IMR-90 (cell line): ENCODE measurements around the gene KIAA0319L. TPM values are rescaled to one million over a fixed set of nuclear protein-coding genes. Genes with fewer than 3 reads are reported as not detected.

ENCODE experiments used
- ATAC-seq: fragments of 200-7000 bp; cut with Tn5 transposase; 2 replicates; pipeline ENCODE4 v1.9.1; 2020; ENCODE audit warnings: low read depth, mild to moderate bottlenecking, moderate library complexity
- BruUV-seq: library from RNA; stranded (reverse); fragments of 400-500 nt; replicated peaks from 2 replicates; lab custom pipeline; 2021; lab: Mats Ljungman, UMichigan
- CTCF ChIA-PET: fragments of 300-600 bp; formaldehyde crosslinking; extraction: SDS; loops from one replicate; lab custom pipeline; 2021; ENCODE audit warnings: antibody characterized with exemption; lab: Yijun Ruan, JAX
- POLR2A ChIA-PET: fragments of 300-600 bp; sonication (Branson Sonifier 250); formaldehyde crosslinking; loops from one replicate; lab custom pipeline; 2022; ENCODE audit warnings: antibody characterized with exemption; ENCODE audit not compliant: unreplicated experiment; lab: Charles Lee
- DNase-seq: peaks from one replicate; pipeline ENCODE4 v3.0.0; 2013
- H2AFZ ChIP-seq: replicated peaks from 2 replicates; pipeline ENCODE3; 2013; ENCODE audit warnings: low read length, mild to moderate bottlenecking; ENCODE audit not compliant: poor library complexity
- H2AK5ac ChIP-seq: 2 replicates; pipeline ENCODE4 v1.6.1; 2013; ENCODE audit warnings: low read depth, low read length, inconsistent platforms
- H2AK9ac ChIP-seq: replicated peaks from 2 replicates; pipeline ENCODE3; 2013; ENCODE audit warnings: mild to moderate bottlenecking, low read depth, low read length, moderate library complexity; ENCODE audit not compliant: poor library complexity
- H2BK120ac ChIP-seq: 2 replicates; pipeline ENCODE4 v1.6.1; 2013; ENCODE audit warnings: low read depth, low read length, inconsistent platforms
- H2BK15ac ChIP-seq: 3 replicates; pipeline ENCODE4 v1.6.1; 2013; ENCODE audit warnings: low read depth, low read length, inconsistent platforms
- H2BK20ac ChIP-seq: 2 replicates; pipeline ENCODE4 v1.6.1; 2013; ENCODE audit warnings: low read depth, mild to moderate bottlenecking, inconsistent platforms, low read length, moderate library complexity
- H2BK5ac ChIP-seq: 2 replicates; pipeline ENCODE4 v1.6.1; 2013; ENCODE audit warnings: mild to moderate bottlenecking, low read depth, low read length, inconsistent platforms; ENCODE audit not compliant: poor library complexity, severe bottlenecking
- H3K14ac ChIP-seq: replicated peaks from 2 replicates; pipeline ENCODE4 v1.6.1; 2013; ENCODE audit warnings: low read depth, low read length, inconsistent platforms
- H3K18ac ChIP-seq: 2 replicates; pipeline ENCODE4 v1.6.1; 2013; ENCODE audit warnings: low read depth, low read length, control low read depth
- H3K23ac ChIP-seq: 2 replicates; pipeline ENCODE4 v1.6.1; 2013; ENCODE audit warnings: low read depth, low read length, inconsistent platforms
- H3K27ac ChIP-seq: 2 replicates; pipeline ENCODE4 v1.5.1; 2013; ENCODE audit warnings: mild to moderate bottlenecking, control low read depth, low read length; ENCODE audit not compliant: insufficient read depth
- H3K27me3 ChIP-seq: 2 replicates; pipeline ENCODE4 v1.6.1; 2013; ENCODE audit warnings: low read length; ENCODE audit not compliant: control insufficient read depth, insufficient read depth
- H3K36me3 ChIP-seq: 2 replicates; pipeline ENCODE4 v1.6.1; 2013; ENCODE audit warnings: low read length, mixed read lengths; ENCODE audit not compliant: control insufficient read depth, insufficient read depth
- H3K4ac ChIP-seq: 2 replicates; pipeline ENCODE4 v1.6.1; 2013; ENCODE audit warnings: low read depth, low read length, inconsistent platforms
- H3K4me1 ChIP-seq: 2 replicates; pipeline ENCODE4 v1.6.1; 2013; ENCODE audit warnings: low read length, mixed read lengths; ENCODE audit not compliant: control insufficient read depth, insufficient read depth
- H3K4me2 ChIP-seq: 2 replicates; pipeline ENCODE4 v1.6.1; 2013; ENCODE audit warnings: low read depth, mild to moderate bottlenecking, control low read depth, low read length, moderate library complexity
- H3K4me3 ChIP-seq: 2 replicates; pipeline ENCODE4 v1.5.1; 2013; ENCODE audit warnings: low read depth, mild to moderate bottlenecking, control low read depth, low read length, moderate library complexity; ENCODE audit not compliant: insufficient read depth
- H3K56ac ChIP-seq: 2 replicates; pipeline ENCODE4 v1.6.1; 2013; ENCODE audit warnings: low read length, inconsistent platforms; ENCODE audit not compliant: insufficient read depth; ENCODE audit errors: extremely low read depth
- H3K79me1 ChIP-seq, 2 experiments: 2 replicates each; pipeline ENCODE4 v1.6.1; 2013; ENCODE audit warnings: low read length in 2 of 2, inconsistent platforms in 1 of 2, low read depth in 1 of 2
- H3K9ac ChIP-seq: 2 replicates; pipeline ENCODE4 v1.6.1; 2013; ENCODE audit warnings: low read depth, low read length, control low read depth
- H3K9me1 ChIP-seq: 2 replicates; pipeline ENCODE4 v1.6.1; 2013; ENCODE audit warnings: low read length, inconsistent platforms; ENCODE audit not compliant: insufficient read depth
- H3K9me3 ChIP-seq: 2 replicates; pipeline ENCODE4 v1.6.1; 2013; ENCODE audit warnings: low read length; ENCODE audit not compliant: control insufficient read depth, insufficient read depth
- H4K20me1 ChIP-seq: 2 replicates; pipeline ENCODE4 v1.6.1; 2013; ENCODE audit warnings: low read length, inconsistent platforms; ENCODE audit not compliant: insufficient read depth
- H4K5ac ChIP-seq: 2 replicates; pipeline ENCODE4 v1.6.1; 2013; ENCODE audit warnings: mild to moderate bottlenecking, low read depth, low read length, control low read depth
- H4K8ac ChIP-seq, 2 experiments: 2 replicates each; pipeline ENCODE4 v1.6.1; 2013; ENCODE audit warnings: low read depth in 2 of 2, low read length in 2 of 2, control low read depth in 1 of 2, inconsistent platforms in 1 of 2
- H4K91ac ChIP-seq: 2 replicates; pipeline ENCODE4 v1.6.1; 2013; ENCODE audit warnings: low read depth, low read length, inconsistent platforms; ENCODE audit not compliant: insufficient read depth
- CTCF ChIP-seq: conservative IDR thresholded peaks from 2 replicates; pipeline ENCODE4 v1.5.1; 2012; ENCODE audit warnings: mild to moderate bottlenecking, low read depth, low read length, improper control_type of control experiment
- MAFK ChIP-seq: IDR thresholded peaks from 2 replicates; pipeline ENCODE4 v1.6.1; 2012; ENCODE audit warnings: low read depth, low read length, improper control_type of control experiment
- MXI1 ChIP-seq: IDR thresholded peaks from 2 replicates; pipeline ENCODE4 v1.6.1; 2012; ENCODE audit warnings: low read depth, mild to moderate bottlenecking, low read length, moderate library complexity, borderline replicate concordance
- POLR2A ChIP-seq: IDR thresholded peaks from 2 replicates; pipeline ENCODE4 v1.6.1; 2012; ENCODE audit warnings: mild to moderate bottlenecking, low read depth, low read length
- USF2 ChIP-seq: fragments of 150-350 bp; IDR thresholded peaks from 2 replicates; pipeline ENCODE4 v1.6.1; 2017; ENCODE audit warnings: mild to moderate bottlenecking, antibody characterized with exemption, low read length, low read depth
- WGBS, 2 experiments: methylation state at CpG; one replicate each; pipeline versions ENCODE4 v1.1.5 to v1.1.7; 2013; ENCODE audit warnings: missing lambda C conversion rate in 2 of 2; ENCODE audit not compliant: insufficient read length in 1 of 2; ENCODE audit errors: extremely low coverage in 2 of 2; 5-methylcytosine and 5-hydroxymethylcytosine counted together
- dilution Hi-C: fragments of 300-500 bp; cut with HindIII; formaldehyde crosslinking; loops from one replicate; pipeline ENCODE4 v1.14.3; 2018; ENCODE audit warnings: low sequenced_read_pairs; ENCODE audit not compliant: unreplicated experiment
- in situ Hi-C: fragments of 300-500 bp; cut with MboI; formaldehyde crosslinking; loops from 3 replicates; pipeline ENCODE4 v1.14.3; 2019; ENCODE audit warnings: low sequenced_read_pairs, inconsistent platforms, mixed read lengths
- intact Hi-C: fragments of 100-400 bp; cut with micrococcal nuclease; formaldehyde crosslinking; loops from 2 replicates; pipeline ENCODE4 v1.10.0; 2022
- polyA plus RNA-seq, 3 experiments: library from polyadenylated mRNA; depleted of rRNA; stranded (reverse); fragments of >200 nt; gene quantifications; 2 replicates each; pipeline ENCODE4 v1.2.3, GENCODE V29; 2012; ENCODE audit warnings: low replicate concordance in 1 of 3
- total RNA-seq: library from RNA; depleted of rRNA; stranded (reverse); fragments of >200 nt; gene quantifications from 2 replicates; pipeline ENCODE4 v1.2.3, GENCODE V29; 2012

KIAA0319L gene
- total and polyA plus RNA-seq, 2 of the 4 experiments (the other 2 are of a cell fraction) = 38.0 to 49.8 TPM

GRCh38 chr1:35533586-35533985, 23.6 kb downstream of the KIAA0319L start:
- H3K9ac ChIP-seq = no peak overlapping the region
- intact Hi-C loops = loop anchor here (2.0 kb wide), 1 partner anchor 21 kb away; no protein-coding TSS in a partner anchor
- no peak overlapping the region for H3K4ac ChIP-seq
- H2AK5ac ChIP-seq = no peak overlapping the region
- no TSS peak for BruUV-seq
- no peak overlapping the region for H3K4me3 ChIP-seq
- no peak overlapping the region for H4K8ac ChIP-seq
- H2BK15ac ChIP-seq = no peak overlapping the region
- no peak for TF ChIP-seq POLR2A
- no peak for TF ChIP-seq MAFK
- no peak for TF ChIP-seq CTCF
- no peak for TF ChIP-seq USF2
- no peak for TF ChIP-seq MXI1
- ATAC-seq (no peak), DNase-seq (no peak)
- no peak overlapping the region for H3K4me2 ChIP-seq
- no peak overlapping the region for H2BK20ac ChIP-seq
- no peak overlapping the region for H2AK9ac ChIP-seq
- H3K36me3 ChIP-seq = peaks cover 11% of the 10 kb centered on the region; the same call in 1 of the 2 replicates
- no peak overlapping the region for H3K18ac ChIP-seq
- in situ Hi-C loops = no loop called here
- POLR2A ChIA-PET = no interaction called here
- no peak overlapping the region for H2AFZ ChIP-seq
- CTCF ChIA-PET = no interaction called here
- H2BK5ac ChIP-seq = no peak overlapping the region
- H3K14ac ChIP-seq = no peak overlapping the region
- no peak overlapping the region for H4K91ac ChIP-seq
- H3K56ac ChIP-seq = no peak overlapping the region
- no peak overlapping the region for H2BK120ac ChIP-seq
- peaks cover 26 to 48% of the 10 kb centered on the region in 2 experiments for H3K79me1 ChIP-seq
- H3K9me1 ChIP-seq = no peaks in the 10 kb centered on the region
- no CpG with 5 or more reads among the region's 1 CpG for WGBS, 2 experiments
- H3K27ac ChIP-seq = no peak overlapping the region
- peaks cover 3% of the 10 kb centered on the region; the same call in 1 of the 2 replicates for H3K9me3 ChIP-seq
- dilution Hi-C loops = no loop called here
- no peaks in the 10 kb centered on the region; the same call in 1 of the 2 replicates for H4K20me1 ChIP-seq
- no peak overlapping the region for H4K5ac ChIP-seq
- H3K4me1 ChIP-seq = peaks cover 8% of the 10 kb centered on the region
- no peak overlapping the region for H3K23ac ChIP-seq
- no peaks in the 10 kb centered on the region for H3K27me3 ChIP-seq
